ENCODE results near the gene RALGPS1.
"Not testable (repeated sequence)": the region's sequence is repeated elsewhere in the genome, so short reads cannot be mapped to it uniquely, and the experiment has no call there.

RALGPS1 gene

GRCh38 chr9:126991183-126991582, 76.6 kb downstream of the RALGPS1 start:
- DNase-seq = no peak

DNA sequence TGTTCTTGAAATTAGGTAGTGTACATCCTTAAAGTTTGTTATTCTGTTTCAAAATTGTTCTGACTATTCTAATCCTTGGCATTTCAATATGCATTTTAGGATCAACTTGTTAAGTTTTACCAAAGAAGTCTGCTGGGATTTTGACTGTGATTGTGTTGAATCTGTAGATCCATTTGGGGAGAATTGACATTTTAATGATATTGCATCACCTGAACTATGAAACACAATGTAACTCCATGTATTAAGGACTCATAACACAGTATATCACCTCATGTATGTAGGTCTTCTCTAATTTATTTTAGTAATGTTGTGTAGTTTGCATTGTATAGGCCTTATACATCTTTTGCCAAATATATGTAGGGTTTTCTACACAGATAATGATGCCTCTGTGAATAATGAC, 77.8 kb downstream of the RALGPS1 start:
- DNase-seq = no peak

GRCh38 chr9:126999315-127000068, 84.9 kb downstream of the RALGPS1 start:
- DNase-seq = no peak

GRCh38 chr9:127004946-127005769, 90.6 kb downstream of the RALGPS1 start:
- peak; percentile 56 for DNase-seq

GRCh38 chr9:127005770-127006314, 91.3 kb downstream of the RALGPS1 start:
- DNase-seq = no peak

GRCh38 chr9:127007638-127008037, 93.1 kb downstream of the RALGPS1 start:
- no peak for DNase-seq

- no peak for DNase-seq
Measured at GRCh38 chr9:127008076-127008475, 93.5 kb downstream of the RALGPS1 start.

DNA sequence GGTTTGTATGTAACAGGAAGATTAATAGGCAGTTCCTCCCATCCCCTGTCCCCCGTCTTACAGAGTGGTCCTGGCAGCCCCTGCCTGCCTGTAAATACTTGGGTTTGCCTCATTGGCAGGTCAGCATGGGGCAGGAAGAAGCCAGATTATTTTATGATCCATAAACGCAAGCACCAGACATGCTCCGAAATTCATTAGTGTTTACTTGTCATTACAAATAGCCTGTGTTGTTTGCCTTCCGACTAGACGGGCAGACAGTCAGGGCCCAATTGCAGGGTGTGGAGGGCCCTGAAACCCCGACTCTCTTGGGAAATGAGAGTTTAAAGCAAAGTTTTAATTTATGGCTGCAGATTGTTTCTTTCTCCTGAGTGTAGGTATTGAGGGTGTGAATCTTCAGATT, 97.2 kb downstream of the RALGPS1 start:
- DNase-seq = no peak

DNA sequence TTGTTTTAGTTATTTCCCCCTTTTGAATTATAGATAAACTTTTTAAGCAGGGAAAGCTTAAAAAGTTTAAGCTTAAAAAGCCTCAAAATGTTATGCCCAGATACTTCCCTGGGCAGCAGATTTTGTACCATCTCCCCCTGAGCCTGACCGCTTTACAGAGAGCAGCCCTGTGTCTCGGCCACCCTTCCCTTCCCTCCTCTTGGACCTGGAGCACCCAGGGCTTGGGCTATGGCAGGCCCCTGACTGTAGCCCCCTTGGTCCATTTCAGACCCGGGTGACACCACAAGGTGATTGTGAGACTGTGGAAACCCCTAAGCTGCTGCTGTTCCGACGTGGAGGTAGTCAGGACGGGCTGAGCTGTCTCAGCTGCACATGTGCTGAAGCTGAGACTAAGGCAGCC, 97.7 kb downstream of the RALGPS1 start:
- DNase-seq = no peak

DNA sequence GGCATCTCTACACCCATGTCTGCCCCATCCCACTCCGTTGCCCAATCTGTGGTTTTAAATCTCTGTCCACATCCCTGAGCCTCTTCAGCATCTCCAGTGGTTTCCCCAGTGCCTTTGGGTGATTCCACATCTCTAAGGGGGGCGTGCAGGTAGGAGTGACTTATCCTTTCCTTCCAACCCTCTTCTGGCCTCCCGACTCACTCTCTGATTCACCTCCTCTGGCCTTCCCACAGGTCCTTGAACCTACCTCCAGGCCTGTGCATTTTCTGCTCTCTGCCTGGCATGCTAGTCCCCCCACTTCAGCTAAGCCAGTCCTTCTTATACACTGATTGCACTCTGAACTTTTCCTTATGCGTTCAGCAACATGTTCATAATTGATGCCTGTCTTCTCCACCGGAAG, 99.0 kb downstream of the RALGPS1 start:
- DNase-seq = no peak

GRCh38 chr9:127014216-127014909, 99.8 kb downstream of the RALGPS1 start:
- no peak for DNase-seq

DNA sequence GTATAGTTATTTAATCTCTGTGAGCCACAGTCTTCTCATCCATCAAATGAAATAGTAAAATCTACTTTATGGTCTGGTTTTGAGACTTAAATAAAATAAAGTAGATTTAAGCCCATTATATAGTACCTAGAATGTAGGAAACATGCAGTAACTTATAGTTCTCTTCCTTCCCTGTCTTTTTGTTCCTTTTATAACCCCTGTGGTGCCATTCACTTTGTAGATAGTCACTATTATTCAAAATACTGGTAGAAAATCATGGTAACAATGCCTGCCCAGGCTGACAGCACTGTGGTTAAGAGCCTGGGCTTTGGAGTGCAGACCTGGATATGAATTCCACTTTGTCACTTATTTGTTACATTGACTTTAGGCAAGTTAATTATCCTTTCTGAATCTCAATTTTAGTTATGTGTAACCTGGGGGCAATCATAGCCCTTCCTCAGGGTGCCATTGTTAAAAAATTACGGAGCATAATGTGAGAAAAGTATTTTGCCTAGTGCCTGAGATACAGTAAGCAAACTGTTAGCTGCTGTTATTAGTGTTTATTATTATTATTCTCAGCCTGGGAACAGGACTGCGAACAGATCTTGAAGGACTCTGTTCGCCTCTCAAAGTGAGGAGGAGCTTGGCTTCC, 100.4 kb downstream of the RALGPS1 start:
- DNase-seq = no peak

- no peak for DNase-seq
Measured at GRCh38 chr9:127015921-127016512, 101.4 kb downstream of the RALGPS1 start.

DNA sequence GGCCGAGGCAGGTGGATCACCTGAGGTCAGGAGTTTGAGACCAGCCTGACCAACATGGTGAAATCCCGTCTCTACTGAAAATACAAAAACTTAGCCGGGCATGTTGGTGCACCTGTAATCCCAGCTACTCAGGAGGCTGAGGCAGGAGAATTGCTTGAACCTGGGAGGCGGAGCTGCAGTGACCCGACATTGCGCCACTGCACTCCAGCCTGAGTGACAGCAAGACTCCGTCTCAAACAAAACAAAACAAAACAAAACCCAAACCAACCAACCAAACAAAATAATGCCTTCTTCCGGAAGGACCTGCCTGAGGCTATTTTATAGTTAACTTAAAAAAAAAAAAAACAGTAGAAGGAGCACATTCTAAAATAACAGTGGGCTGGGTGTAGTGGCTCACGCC, 103.4 kb downstream of the RALGPS1 start:
- not testable (repeated sequence) for DNase-seq

- DNase-seq = no peak
Measured at GRCh38 chr9:127018935-127019334, 104.4 kb downstream of the RALGPS1 start.

- no peak for DNase-seq
Measured at GRCh38 chr9:127020036-127020801, 105.6 kb downstream of the RALGPS1 start.

GRCh38 chr9:127020802-127021078, 106.2 kb downstream of the RALGPS1 start:
- no peak for DNase-seq

DNA sequence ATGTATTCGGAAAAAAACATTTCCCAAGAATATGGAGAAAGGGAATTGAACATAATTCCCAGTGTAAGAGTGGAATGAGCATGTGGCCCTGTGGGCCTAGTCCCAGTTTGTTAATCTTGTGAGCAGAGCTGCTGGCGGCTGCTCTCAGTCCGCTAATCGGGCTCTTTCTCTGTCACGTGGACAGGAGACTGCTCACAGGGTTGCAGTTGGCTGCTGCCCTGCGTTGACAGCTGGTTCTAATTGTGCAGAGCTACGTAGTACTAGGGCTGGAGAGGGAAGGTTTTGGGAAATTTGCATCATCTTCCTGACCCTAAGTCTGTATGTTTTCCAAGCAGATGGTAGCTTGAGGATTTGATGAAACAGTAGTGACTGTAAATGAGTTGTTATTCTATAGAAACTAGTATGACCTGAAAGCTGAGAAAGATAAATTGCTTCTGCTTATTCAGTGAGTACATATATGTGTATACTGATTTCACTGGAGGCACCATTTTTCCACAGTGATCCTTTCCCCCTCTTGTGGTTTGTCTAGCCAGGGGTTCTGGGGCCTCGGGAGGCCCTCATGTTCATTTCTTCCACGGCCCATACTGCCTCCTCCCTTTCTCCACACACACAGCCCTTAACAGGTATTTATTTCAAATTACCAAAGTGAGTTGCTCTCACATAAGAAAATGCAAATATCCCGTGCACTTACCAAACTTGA, 107.2 kb downstream of the RALGPS1 start:
- no peak for DNase-seq

DNA sequence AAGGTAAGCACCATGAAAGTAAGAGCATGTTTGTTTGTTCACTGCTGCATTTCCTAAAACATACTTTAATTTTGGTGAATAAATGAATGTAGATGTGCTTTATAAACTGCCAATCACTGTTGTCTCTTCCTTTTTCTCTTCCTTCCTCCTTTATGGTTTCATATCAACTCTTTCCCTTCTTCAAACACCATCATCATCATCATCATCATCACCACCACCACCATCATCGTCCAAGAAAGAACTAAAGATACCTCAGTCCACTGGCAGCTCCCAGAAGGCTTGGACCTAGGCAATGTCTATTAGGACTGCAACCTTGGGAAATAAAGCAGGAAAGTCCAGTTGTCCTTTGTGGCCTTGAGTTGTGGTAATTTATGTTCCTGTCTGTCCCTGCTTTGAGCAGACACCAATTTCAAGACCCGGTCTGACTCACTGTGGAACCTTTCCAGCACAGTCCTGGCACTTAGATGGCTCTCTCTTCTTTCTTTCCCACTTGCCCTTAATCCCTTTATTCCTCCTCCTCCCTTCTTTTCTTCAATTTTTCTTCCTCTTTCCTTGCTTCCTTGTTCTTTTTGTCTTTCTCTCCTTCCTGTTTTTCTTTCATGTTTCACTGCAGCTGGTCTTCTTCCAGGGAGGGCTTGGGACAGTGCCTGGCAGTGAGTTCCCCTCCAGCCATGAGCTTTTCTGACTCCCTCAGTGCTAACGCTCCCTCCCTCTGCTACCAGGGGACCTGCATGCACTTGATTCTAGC, 108.5 kb downstream of the RALGPS1 start:
- DNase-seq = no peak

DNA sequence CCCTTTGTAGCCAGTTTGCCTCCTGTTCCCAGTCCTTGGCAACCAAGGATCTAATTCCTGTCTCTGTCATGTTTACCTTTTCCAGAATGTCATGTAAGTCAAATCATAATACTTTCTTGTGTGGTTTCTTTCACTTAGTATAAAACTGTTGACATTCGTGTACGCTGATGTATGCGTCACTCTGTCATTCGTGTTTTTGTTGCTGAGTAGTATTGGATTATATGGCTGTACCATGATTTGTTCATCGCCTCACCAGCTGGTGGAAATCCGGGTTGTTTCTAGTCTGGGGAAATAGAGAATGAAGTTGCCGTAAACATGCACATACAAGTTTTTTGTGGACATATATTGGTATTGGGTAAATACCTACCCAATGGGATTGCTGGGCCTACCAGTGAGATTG, 110.5 kb downstream of the RALGPS1 start:
- DNase-seq = no peak

- DNase-seq = no peak
Measured at GRCh38 chr9:127027694-127028093, 113.1 kb downstream of the RALGPS1 start.
